COLO668 (cell line): ENCODE data around the gene SNX25.

Experiments
- DNase-seq: peaks from one replicate; lab custom pipeline; 2025; ENCODE audit not compliant: unreplicated experiment; lab: John Stamatoyannopoulos, UW

Gene SNX25

DNA sequence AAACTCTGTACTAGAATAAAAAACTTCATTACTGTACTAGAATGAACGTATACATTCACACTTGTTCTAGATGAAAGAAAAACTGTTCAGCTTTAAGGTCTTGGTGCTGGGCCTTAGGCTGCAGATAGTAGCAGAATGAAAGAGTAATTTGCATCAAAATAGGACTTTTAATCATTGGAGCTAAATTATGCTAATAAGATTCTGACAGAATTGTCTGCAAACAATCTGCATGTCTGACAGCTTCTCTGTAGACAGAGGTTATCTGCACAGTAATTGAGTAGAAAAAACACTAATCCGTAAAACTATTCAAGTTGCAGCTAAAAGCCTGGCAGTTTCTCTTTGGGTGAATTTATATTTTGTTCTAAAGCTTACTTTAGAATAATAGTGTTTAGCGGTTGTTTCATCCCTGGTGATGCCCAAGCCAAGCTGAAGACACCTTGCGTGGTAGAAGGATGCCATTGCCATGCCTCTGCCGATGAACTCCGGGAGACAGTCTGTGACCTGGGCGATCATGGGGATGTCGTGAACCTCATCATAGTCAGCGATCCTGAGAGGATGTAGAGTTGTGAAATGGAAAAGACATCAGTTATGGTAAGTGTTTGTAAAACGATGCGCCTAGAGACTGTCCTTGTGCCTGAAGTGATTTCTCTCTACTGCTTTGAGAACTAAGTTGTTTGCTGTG is 161.0 kb downstream of the SNX25 start:
- DNase-seq: no peak

DNA sequence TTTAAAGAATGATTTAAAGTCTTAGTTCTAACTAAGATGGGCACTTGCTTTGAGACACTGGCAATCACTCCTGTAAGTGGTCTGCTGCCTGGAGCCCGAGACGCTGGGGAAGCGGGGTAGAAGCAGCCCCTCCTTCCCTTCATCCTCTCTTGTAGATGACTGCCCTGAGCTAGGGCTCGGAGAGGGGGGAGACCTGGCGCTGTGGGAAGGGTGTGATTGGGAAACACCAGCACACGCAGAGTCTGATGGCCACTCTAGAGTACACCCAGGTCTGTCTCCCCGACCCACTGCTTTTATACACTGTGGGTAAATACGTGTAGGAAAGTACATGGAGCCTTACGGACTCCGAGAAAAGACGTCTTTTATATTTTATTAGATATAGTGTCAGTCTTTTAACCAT is 162.3 kb downstream of the SNX25 start:
- no peak for DNase-seq

DNA sequence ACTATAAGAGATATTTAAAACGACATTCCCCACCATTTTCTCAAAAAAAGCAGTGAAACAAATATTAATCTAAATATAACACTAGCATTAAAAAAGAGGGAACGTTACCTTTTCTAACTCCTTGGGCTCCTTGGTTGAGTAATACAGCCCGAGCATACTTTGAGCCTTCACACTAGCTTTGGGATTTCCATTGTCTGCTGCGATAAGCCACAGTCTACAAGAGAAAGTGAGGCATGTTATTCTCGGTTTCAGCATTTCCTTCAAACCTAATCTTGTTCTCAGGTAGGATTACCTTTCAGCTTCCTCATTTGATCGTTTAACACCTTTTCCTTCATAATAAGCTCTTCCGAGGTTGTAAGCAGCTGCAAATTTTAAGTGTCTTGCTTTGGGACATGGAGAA is 164.6 kb downstream of the SNX25 start:
- DNase-seq: no peak

DNA sequence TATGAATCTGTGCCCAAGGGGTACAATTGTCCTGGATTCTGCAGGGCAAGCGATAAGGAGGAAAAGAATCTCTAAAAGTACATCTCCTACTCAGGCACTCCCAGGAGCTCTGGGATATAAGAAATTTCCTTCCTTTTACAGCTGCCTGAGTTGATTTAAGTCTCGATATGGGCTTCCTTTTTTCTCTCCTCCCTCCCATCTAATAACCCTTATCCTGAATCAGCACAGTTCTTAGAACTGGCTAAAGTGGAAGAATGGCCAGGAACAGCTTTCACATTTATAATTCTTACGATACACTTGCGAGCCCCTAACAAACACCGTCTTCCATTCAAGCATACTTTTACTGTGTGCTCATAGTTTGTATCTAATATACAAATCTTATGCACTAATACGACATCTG is 165.2 kb downstream of the SNX25 start:
- DNase-seq: no peak

DNA sequence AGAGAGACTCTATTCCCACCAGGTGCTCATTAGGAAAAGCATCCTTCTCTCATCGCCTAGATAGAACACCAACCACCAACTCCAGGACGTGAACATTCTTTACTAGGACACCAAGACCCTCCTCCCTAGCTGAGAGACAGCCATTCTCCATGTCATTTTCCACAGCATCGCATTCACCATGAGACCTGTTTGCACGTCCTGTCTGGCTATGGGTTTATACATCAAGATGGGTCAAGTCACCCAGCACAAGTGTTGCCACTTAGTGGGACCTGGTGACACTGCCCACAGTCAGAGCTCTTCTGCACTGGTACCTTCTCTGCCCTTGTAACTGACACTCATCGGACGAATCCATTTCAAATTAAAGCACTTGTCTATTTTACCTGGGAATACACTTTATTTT is 168.9 kb downstream of the SNX25 start:
- DNase-seq: no peak

DNA sequence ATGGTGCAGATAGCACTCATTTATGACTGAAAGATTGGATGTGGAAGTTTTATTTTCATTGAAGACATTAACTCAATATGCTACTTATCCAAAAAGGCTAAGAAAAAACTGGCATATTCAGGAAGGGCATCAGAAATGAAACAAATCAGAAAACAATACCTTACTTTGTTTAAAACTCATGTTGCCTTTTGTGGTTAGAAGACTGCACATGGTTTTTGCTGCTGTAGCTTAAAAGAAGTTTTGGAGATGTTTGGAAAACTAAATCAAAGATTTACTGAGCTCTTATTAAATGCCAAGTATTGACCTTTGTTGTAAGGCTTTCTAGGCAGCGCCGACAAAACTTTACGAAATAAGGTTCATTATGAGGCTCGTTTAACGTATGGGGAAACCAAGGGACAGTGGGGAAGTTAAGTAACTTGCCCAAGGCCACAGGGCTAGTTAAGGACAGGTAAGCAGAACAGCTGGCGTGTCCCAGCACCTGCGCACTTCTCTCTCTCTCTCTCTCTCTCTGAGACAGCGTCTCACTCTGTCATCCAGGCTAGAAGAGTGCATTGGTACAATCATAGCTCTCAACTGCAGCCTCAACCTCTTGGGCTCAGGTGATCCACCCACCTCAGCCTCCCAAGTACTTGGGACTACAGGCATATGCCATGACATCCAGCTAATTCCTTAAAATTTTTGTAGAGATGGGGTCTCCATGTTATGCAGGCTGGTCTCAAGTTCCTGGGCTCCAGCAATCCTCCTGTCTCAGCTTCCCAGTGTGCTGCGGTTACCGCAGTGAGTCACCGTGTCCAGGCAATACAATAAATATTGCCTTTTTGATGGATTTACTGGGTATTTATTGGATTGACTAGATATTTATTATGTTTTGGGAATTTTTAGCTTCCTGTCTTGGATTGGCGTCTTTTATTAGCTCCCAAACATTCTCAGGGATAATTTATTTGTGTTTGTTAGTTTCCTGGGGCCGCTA is 170.2 kb downstream of the SNX25 start:
- no peak for DNase-seq

DNA sequence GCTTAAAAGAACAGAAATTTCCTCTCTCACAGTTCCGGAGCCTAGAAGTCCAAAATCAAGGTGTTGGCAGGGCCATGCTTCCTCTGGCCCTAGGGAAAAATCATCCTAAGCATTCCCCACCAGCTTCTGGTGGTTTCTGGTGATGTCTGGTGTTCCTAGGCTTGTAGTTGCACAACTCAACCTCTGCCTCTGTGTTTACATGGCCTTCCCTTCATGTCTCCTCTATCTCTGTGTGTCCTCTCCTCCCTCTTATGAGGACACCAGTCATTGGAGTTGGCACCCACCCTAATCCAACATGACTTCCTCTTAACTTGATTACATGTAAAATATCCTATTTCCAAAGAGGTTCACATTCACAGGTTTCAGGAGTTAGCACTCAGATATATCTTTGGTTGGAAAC is 170.9 kb downstream of the SNX25 start:
- DNase-seq: no peak

DNA sequence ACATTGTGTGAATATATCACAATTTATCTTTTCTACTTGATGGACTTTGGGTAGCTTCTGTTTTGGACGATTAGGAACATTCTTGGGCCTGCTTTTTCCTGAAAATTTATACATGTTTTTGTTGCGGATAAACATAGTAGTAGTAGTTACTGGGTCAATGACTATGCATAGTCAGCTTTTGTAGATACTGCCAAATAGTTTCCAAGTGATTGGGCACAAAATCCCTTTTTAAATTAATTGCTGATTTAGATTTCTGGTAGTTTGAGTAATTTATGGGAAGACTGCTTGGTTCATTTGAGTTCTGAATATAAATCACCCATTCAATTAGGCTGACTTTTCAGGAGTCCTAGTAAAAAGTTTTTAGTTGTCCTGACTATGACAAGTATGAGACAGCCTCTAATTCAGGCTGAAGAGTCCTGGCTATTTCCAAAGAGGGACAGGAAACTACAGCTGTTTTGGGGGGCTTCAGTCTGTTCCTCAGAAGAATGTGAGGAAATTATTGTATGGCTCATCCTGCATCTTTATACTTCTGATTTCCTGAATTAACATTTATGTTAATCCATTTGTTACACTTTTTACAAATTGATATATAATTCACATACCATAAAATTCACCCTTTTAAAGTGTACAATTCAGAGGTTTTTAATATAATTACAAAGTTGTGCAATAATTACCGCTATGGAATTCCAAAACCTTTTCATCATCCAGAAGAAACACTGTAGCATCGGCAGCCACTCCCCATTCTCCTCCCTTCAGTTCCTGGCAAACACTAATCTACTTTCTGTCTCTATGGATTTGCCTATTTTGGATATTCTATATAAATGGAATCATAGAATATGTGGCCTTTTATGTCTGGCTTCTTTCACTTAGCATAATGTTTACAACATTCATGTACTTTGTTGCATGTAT is 172.1 kb downstream of the SNX25 start:
- no peak for DNase-seq

DNA sequence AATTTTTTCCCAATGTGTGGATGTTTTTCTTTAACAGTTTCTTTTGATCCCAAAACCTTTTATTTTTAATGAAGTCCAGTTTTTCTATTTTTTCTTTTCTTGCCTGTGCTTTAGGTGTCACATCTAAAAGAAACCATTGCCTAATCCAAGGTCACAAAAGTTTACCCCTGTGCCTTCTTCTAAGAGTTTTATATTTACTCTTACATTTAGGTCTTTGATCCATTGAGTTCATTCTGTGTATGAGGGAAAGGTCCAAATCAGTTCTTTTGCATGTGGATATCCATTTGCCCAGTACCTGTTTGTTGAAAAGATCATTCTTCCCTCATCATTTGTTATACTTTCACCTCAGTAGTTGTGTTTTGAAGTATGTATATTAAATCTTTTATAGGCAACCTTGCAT is 173.4 kb downstream of the SNX25 start:
- no peak for DNase-seq

DNA sequence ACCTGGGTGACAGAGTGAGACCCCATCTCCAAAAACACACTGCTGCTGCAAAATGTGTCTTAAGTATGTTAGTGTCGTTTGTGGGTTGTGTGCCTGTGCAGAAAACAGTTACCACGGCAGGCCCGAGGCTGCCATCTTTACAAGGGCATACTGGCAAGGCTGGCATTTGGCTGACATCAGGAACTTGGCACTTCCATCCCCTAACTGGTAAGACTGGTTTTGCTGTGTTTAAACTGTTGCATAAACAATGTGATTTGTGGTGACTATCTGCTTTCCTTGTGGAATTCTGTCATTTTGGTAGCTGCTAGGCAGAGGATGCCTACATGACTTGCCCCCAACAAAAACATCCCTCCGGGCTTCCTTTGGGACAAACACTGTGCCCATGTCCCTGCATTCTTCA is 174.1 kb downstream of the SNX25 start:
- DNase-seq: no peak

DNA sequence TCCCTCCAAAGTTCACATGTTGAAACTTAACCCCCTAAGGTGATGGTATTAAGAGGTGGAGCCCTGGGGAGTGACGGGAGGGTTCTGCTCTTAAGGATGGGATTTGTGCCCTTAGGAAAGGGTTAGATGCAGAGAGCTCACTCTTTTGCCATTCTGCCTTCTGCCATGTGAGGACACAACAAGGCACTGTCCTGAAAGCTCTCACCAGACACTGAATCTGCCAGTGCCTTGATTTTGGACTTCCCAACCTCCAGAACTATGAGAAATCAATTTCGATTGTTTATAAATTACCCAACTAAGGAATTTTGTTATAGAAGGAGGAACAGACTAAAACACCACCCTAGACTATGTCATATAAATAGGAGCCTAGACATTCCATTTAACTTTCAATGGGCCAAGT is 174.7 kb downstream of the SNX25 start:
- DNase-seq: no peak

DNA sequence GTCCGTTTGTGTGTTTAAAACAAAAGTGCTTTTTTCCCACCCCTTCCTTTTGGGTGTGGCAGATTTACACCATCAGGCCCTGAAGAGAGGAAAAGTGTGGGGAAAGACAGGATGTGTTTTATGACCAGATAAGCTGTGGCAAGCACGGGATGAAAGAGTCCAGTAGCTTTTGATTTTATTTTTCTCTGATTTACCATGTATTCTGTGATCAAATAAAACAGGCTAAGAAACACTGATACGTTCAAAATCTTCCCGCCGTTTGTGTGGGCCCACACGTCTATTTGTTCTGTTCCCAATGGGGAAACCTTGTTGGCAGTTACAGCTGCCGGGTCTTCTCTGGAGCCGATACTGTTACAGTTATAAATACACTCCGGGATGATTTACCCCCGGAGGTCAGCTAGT is 175.5 kb downstream of the SNX25 start:
- no peak for DNase-seq

DNA sequence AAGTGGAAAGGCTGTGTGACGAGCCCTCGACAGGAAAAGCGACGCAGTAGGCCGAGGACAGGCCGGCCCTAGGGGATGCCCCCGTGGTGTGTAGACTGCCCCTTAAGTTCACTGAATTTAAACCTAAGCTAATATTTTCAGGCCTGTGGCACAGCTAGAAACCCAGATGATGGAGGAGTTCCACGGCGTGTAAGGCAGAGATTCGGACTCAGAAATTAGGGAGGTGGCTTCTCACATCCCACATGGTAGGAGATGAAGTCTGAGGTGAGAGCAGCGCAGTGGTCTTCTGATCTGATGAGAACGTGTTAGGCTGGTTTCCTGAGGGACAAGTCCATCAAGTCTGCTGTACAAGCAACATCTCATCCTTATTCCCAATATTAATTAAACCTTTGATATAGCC is 178.6 kb downstream of the SNX25 start:
- no peak for DNase-seq

DNA sequence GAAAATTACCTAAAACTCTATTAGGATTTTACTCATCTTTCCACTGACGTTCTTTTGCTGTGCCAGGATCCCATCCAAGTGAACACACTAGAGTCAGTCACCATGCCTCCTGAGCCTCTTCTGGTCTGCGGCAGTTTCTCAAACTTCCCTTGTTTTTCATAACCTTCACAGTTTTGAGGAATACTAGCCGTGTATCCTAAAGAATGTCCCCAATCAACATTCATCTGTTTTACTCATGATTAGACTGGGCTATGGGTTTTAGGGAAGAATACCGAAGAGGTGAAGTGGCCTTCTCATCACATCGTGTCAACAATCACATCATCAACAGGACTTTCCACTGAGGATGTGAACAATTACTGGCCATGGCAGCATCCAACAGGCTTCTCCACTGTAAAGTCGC is 181.5 kb downstream of the SNX25 start:
- DNase-seq: no peak

DNA sequence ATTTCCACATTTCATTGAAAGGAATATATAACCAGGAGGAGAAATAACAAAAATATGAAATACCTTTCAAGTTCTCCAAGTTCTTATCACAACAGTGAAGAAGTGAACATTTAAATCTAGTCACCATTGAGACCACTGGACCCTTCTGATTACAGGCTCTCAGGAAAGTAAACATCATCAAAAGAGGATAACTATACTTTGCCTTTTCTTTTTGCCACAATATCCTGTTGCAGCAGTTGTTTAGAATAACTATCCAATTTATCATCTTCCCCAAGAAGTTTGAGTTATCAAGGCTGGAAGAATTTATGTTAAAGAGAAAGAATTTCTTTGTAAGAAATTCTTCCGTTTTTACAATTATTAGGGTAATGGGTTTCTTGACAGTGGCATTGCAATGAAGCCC is 182.8 kb downstream of the SNX25 start:
- DNase-seq: no peak

DNA sequence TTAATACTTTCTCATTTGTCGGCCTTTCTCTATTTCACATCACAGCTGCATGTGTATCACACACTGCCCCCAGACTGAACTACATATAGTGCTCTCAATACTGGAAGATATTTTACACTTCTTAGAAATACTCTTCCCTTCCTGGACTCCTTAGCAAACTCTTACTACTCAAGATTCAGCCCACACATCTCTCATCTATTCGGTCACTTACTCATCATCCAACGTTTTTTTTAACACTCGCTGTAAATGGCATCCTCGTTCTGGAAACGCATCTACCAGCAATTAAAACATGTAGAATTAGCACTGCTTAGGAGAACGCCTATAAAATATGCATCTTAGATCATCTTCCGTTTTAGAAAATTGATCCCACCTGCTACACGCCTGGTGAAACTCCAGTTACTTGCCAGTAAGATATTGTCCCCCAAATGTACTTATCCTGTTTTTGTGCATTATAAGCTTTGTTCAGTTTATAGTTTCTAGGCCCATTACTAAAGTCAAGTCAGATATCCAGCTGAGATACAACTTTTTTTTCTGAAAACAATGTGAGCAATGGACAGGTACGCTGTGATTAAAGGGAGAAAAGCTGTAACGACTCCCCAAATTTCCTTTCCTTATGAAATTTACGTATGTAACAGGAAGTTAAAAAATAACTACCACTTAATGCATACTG is 185.3 kb downstream of the SNX25 start:
- DNase-seq: no peak

DNA sequence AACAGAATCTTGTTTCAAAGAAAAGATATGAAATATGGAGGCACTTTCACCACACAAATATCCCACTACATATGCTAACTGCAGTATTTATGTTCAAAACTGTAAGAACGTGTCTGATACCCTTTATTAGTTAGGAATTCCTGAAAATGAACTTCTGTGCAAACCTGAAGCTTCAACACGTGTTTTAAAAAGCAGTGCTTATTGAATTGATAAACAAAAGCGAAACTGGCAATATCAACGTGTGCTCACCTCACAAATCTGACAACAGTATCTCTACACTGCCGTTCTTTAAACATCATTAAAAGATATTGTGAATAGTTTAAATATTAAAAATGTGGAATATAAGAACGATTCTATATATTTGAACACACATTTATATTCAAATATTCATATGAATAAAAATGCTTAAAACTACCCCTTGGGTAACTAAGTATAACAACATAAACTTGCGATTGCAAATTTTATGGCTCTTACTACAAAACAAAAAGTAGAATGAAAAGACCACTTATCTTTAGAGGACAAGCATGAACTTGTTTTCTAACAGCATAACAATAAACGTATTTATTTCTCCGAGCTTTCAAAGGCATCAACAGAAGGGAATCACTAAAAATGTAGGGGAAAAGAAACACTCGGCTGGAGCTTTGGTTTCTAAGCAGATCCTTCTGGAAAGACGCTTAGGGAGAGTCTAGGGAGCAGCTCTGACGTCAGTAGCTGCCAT is 186.0 kb downstream of the SNX25 start, which contains the start of gene LRP2BP:
TSS of gene LRP2BP (minus strand) at position 687 of the 718 bp plus-strand sequence. CDS start 17,738 bp downstream, outside the sequence.
- no peak for DNase-seq

DNA sequence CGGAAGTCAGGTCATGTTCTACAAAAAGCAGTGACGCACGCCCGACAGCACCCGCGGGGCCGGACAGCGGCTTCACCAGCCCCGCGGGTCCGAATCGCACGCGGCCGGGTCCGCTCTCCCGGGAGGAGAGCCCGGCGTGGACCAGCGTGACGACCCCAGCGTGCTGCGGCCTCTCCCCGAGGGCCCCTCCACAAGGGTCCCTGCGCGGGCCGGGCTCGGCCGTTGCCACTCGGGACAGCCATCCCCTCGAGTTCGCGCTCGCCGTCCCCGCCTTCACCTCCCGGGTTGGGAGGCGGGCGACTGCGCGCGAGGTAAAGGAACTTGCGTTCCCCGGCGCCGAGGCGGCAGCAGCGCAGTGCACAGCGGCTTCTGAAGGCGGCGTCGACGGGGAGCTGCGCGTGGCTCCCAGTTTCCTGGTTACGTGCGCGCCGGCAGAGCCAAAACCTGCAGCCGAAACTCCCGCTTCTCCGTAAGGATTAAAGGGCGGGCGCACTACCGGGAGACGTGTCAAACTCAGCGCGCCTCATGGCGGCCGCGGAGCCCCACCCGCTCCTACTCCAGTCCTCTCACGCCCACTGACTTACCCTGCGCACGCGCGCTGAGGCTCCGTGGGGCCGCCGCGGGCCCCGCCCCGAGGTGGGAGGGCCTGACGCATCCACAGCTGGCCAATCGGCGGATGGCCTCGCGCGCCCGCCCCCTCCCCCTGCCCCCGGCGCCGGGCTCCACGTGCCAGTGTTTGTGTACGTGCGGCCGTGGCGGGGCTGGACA is 186.7 kb downstream of the SNX25 start:
- peak; percentile 98 for DNase-seq

DNA sequence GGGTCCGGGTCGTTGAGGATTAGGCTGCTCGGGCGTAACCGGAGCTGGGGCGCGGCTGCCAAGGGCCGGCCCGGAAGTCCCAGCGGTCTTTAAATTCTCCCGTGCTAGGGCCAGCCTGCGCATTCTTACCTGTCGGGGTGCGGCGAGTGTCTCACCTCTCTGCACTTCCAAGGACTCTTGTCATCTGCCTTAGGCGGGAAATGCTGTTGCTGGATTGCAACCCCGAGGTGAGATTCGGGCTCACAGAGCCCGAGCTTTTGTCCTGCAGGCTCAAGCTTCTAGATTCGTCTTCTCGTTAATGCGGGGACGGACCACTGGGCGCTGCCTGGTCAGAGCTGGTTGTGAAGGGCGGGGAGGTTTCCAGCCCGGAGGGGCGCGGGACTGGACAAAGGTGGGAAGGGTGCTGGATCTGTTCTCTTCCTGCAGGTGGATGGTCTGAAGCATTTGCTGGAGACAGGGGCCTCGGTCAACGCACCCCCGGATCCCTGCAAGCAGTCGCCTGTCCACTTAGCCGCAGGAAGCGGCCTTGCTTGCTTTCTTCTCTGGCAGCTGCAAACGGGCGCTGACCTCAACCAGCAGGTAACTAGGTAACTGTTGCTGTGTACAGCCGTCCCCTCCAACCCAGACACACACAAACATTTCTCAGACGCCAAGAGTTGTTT is 187.5 kb downstream of the SNX25 start, which contains the start of gene ANKRD37:
TSS of gene ANKRD37 (plus strand) at position 118 of the 662 bp plus-strand sequence. CDS start at position 201, 83 bp downstream.
- peak; percentile 84 for DNase-seq
